ENCODE results near the gene NFU1. TPM values are rescaled to one million over a fixed set of nuclear protein-coding genes. Genes with fewer than 3 reads are reported as not detected.

The NFU1 gene
- total and polyA plus RNA-seq, 9 of the 15 experiments (the other 6 are each of a cell fraction or from before 2014, with no cell fraction given) = 33.3 to 61.8 (median 53.7) TPM

DNA sequence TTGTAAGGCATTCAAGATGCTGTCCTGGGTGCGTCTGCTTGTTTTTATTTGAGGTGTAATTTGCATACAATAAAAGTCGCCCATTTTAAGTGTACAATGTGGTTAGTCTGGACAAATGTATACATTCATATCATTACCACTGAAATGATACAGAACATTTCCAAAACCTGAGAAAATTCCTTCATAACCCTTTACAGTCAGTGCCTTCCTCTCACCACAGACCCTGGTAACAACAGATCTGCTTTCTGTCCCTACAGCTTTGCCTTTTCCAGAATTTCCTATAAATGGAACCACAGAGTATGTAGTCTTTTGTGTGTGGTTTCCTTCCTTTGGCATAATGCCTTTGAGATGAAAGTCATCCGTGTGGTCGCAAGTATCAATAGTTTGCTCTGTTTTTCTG, 45.8 kb upstream of the NFU1 start:
- intact Hi-C loops (cut with micrococcal nuclease) (no loop called here), in situ Hi-C loops (cut with MboI) (no loop called here)
- TF ChIP-seq PTBP1 (IDR thresholded peaks at IDR 0.05; ENCODE audit: low read depth, low read length) (no peak), CREM (IDR thresholded peaks at IDR 0.05; ENCODE audit: low read depth) (no peak), CCAR2 (IDR thresholded peaks at IDR 0.05; ENCODE audit: low read depth, low read length) (no peak), ZFX (CRISPR knock-in tag; IDR thresholded peaks at IDR 0.05) (no peak), ZNF507 (tag; conservative IDR thresholded peaks at IDR 0.05) (no peak), ZNF77 (CRISPR knock-in tag; IDR thresholded peaks at IDR 0.05) (no peak), TARDBP (IDR thresholded peaks at IDR 0.05) (no peak), TEAD4 (IDR thresholded peaks at IDR 0.05; ENCODE audit: low read length) (no peak), TEAD4 (CRISPR knock-in tag; IDR thresholded peaks at IDR 0.05; ENCODE audit: borderline replicate concordance) (no peak), RBBP5 (IDR thresholded peaks at IDR 0.05; ENCODE audit: borderline replicate concordance, insufficient read depth, low read length, poor library complexity, severe bottlenecking) (no peak), ZNF232 (CRISPR knock-in tag; IDR thresholded peaks at IDR 0.05) (no peak)
- TF ChIP-seq, protein P1, sequence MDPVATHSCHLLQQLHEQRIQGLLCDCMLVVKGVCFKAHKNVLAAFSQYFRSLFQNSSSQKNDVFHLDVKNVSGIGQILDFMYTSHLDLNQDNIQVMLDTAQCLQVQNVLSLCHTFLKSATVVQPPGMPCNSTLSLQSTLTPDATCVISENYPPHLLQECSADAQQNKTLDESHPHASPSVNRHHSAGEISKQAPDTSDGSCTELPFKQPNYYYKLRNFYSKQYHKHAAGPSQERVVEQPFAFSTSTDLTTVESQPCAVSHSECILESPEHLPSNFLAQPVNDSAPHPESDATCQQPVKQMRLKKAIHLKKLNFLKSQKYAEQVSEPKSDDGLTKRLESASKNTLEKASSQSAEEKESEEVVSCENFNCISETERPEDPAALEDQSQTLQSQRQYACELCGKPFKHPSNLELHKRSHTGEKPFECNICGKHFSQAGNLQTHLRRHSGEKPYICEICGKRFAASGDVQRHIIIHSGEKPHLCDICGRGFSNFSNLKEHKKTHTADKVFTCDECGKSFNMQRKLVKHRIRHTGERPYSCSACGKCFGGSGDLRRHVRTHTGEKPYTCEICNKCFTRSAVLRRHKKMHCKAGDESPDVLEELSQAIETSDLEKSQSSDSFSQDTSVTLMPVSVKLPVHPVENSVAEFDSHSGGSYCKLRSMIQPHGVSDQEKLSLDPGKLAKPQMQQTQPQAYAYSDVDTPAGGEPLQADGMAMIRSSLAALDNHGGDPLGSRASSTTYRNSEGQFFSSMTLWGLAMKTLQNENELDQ (CRISPR knock-in tag; IDR thresholded peaks at IDR 0.05; ENCODE audit: borderline replicate concordance) = no peak
- ChIA-PET CTCF (ENCODE audit: low intra/inter-chr PET ratio) (no interaction called here), POLR2A (interaction anchor here (1.4 kb wide), 1 partner anchor 46 kb away, joined by 6 read pairs; the partner anchor contains the start of gene NFU1)
- Histone ChIP-seq H3K9me1 (ENCODE audit: control insufficient read depth, insufficient read depth, low read length) (no peaks in the 10 kb centered on the region), H2AFZ (ENCODE audit: low read depth, low read length) (no peak overlapping the region), H4K20me1 (replicated peaks; ENCODE audit: control insufficient read depth, insufficient read depth, low read length) (no peaks in the 10 kb centered on the region), H3K9me3 (replicated peaks; ENCODE audit: control insufficient read depth, insufficient read depth, low read depth, low read length) (no peaks in the 10 kb centered on the region), H3K79me2 (ENCODE audit: control insufficient read depth, insufficient read depth, low read length) (no peaks in the 10 kb centered on the region), H3K4me2 (ENCODE audit: insufficient read depth, low read length) (no peak overlapping the region), H3K4me1 (replicated peaks in 1 of 2; ENCODE audit: control insufficient read depth in 2 of 2, insufficient read depth in 2 of 2, low read length in 2 of 2) (no peaks in the 10 kb centered on the region), H3K27me3 (ENCODE audit: control insufficient read depth in 2 of 2, insufficient read depth in 2 of 2, low read length in 2 of 2) (no peaks in the 10 kb centered on the region), H3K9ac (ENCODE audit: insufficient read depth in 1 of 2, low read depth in 2 of 2, low read length in 2 of 2) (no peak overlapping the region), H3K4me3 (no peak overlapping the region), H3K36me3 (ENCODE audit: control insufficient read depth, insufficient read depth, low read length) (no peaks in the 10 kb centered on the region), H3K27ac (ENCODE audit: extremely low read depth, low read depth, low read length) (no peak overlapping the region)
- DNase-seq (ENCODE audit: extremely low read depth in 1 of 4, low spot score in 3 of 4) (no peak), FAIRE-seq (no peak), ATAC-seq (no peak)
- WGBS (ENCODE audit: insufficient coverage, low coverage, missing lambda C conversion rate) = 45% methylated on average over 4 of the region's 4 CpGs
- BruUV-seq (replicated peaks) = no TSS peak

All from K562 (cell line).